GM18517 (cell line): Measurements from ENCODE around the gene SOX2.

Experiments used
- ATAC-seq: cut with Tn5 transposase; IDR thresholded peaks from one replicate; pipeline ENCODE4 v1.9.1; 2021; ENCODE audit warnings: mild to moderate bottlenecking, moderate library complexity; ENCODE audit not compliant: unreplicated experiment

SOX2 gene

DNA sequence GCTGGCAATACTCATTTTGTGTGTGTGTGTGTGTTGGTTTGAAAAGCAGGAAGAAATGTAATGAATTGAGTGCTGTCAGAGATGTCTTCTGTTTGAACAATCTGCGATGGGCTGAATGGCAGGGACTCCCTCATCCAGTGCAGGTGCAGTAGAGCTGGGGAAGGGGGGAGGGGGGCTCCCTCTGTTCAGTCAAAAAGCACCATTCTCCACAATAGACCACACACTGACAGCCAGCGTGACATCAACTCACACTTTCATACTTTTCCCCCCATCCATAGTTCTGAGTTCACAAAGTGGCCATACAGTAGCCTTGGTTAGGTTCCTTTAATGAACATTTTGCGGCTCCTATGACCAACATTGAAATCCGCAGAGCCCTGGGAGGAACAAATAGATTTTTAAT lies 10.4 kb downstream of the SOX2 start:
- no peak for ATAC-seq

DNA sequence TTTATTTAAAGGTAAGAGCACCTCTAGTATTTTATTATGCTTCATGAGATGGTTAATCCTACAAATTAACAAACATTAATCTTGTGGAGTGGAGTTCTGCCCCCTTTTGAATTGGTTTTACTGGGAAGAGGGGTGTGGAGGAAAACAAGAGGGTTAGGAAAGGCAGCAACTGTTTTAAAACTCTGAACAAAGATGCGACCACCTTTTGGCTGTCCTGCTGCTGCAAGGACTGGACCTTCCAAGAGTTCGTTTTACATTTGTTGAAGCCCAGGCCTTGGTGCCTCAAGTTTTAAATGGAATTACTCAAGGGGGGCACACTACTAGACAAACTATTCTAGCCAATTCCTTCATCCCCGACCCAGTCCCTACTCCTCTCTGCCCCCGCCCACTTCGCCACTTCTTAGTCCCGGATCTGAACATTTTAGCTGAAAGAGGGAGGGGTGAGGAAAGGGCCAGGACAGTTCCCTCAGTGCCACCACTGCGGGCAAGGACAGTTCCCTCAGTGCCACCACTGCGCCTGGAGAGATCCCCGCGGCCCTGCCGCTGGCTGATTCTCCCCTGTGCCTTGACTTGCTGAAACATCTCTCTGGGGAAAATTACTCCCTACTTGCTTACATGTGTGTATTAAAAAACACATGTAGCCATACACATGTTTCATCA lies 11.2 kb downstream of the SOX2 start:
- no peak for ATAC-seq

DNA sequence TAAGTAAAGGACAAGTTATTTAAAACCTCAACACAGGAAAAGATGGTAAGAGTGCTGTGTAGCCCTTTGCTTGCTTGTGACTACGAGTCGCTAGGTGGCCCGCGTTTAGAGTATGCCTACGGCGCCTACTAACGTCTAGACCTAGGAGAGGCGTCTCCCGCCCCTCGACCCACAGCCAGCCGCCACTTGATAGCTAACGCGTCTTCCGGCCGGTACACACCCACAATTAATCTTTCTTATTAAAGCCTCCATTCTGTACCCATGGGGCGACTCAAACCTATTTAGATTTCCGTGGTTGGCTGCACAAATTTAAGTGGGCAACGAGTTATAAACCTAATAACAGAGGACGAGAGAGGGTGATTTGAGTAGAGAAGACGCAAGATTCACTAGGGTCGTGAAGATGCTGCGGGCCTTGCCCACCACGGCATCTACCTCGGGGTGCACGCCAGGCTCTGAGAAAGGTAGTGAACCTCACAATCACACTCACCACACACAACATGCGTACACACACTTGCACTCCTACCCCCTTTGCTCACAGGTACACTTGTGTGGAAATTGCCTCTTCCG lies 12.0 kb downstream of the SOX2 start:
- ATAC-seq, result no peak

GRCh38 chr3:181724192-181724965 lies 12.7 kb downstream of the SOX2 start:
- no peak for ATAC-seq

GRCh38 chr3:181725131-181725731 lies 13.5 kb downstream of the SOX2 start:
- no peak for ATAC-seq

DNA sequence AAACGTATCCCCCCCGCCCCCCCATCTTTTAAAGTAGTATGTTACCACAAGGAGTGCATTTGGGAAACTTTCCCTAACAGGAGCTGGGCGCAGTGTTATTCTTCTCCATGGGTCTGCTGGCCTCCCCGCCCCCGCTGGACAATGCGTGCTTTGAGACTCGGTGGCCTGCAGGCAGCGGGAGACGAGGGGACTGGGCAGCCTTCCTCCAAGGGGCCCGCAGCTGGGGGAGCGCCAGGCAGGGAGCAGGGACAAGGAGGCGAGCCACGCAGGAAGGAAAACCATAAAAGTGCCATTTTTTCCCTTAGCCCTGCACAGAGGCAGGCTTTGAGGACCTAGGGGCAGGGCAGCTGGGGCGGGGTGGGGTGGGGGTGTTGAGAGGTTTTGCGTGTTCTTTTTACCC lies 14.1 kb downstream of the SOX2 start:
- ATAC-seq, result no peak

- ATAC-seq, result no peak
Observed at GRCh38 chr3:181726351-181727330, 14.9 kb downstream of the SOX2 start.

DNA sequence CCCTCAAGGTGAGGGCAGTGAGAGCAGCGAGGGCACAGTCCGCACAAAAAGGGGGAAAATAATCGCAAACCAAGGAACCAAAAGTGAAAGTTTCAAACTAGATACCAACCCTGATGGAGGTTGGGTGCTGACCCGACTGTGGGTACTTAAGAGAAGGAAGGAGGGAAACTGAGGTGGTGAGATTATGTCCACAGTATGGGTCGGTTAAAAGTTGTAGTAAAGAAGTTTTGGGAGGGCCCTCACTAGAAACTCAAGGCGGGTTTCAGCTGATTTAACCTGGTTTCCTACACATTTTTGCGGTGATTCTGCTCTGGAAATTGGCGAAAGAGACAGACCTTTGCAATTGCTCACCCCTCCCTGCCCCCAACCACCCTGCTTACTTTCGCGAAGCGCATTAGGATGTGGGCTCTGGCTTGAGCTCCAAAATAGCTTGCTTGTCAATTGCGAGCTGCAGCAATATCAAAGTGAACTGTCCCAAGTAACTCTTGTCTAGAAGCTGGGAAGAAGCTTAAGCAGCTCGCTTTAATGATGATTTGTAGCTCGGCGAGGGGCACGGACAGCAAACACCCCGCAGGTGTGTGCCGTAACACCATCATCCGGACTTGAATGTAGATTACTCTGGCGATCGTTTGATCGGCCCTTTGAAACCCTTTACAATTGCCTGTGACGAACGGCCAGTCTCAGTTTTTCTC lies 15.8 kb downstream of the SOX2 start:
- no peak for ATAC-seq

DNA sequence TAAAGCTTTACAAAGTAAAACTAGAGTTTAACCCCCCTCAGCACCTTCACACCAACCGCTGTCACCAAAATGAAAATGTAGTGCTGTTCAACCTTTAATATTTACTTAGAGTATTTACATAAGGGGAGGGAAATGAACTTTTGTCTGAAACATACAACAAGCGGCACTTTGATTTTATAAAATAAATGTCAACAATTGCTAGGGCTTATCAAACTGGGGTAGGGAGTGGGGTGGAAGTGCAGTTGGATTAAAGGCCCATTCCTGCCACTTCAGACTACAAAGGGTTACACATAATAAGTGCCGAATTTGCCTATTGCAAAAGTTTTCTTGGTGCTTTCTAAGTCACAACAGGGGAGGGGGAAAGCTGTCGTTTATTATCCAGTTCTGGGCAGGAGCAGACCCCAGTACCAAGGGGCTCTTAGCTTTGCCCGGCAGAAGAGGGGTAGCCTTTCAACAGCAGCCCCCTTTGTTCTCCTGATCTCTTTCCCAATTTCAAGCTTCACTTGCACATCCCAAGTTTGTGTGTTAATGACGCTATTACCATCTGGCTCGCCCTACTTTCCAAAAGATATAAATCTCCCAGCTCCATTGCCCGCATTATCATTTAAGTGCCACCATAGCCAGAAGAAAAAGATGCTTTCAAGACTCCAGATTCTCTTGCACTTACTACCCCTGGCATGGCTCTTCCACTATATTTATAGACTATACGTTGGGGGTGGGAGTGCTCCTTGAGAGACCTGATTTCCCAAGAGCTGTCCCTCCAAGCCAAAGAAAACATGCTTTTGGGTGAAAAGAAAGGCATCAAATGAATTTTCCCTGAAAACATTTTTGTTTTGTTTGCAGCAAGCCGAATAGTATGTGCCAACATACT lies 17.0 kb downstream of the SOX2 start:
- ATAC-seq, result no peak

DNA sequence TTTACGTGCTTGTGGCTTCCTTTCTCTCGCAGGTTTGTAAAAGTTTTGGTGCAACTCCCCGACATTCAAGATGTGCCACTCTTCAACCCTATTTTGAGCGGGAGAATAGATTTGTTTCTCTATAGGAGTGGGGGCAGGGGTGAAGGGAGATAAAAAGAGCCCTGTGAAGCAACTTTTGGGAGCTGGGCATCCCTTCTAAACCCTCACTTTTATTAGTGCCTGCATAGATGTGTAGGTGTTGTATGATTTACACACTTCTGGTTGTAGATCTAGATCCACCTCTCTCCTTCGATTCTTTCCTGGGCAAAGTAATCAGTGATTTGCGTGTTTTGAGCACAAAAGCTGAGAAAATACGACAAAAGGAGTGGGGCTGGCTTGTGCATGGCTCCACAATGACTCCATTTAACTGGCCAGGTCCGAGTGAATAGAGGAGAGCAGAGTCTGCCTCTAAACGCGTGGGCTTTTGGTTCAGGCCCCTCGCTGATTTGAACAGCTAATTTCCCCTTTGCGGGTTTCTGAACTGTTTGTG lies 17.7 kb downstream of the SOX2 start:
- no peak for ATAC-seq

- no peak for ATAC-seq
Observed at GRCh38 chr3:181730316-181730715, 18.6 kb downstream of the SOX2 start.

DNA sequence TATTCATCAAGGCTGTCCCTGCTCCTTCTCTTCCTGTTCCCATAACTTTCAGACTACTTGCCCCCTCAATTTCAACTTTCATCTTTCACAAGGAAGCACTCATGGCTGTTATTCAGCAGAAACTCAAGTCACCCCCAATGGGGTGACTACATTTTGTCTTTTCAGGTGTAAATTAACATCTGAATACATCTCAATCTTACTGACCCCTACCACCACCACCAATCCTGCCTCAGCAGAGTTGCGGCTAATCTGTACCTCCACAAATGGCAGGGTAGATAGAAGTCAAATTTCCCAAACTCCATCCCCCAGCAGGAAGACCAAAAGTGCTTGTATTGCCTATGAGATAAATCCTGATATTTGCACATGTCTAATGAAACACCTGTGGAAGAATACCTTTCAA lies 19.2 kb downstream of the SOX2 start:
- no peak for ATAC-seq

GRCh38 chr3:181735911-181736310 lies 24.2 kb downstream of the SOX2 start:
- no peak for ATAC-seq

GRCh38 chr3:181738551-181738950 lies 26.8 kb downstream of the SOX2 start:
- ATAC-seq, result no peak

DNA sequence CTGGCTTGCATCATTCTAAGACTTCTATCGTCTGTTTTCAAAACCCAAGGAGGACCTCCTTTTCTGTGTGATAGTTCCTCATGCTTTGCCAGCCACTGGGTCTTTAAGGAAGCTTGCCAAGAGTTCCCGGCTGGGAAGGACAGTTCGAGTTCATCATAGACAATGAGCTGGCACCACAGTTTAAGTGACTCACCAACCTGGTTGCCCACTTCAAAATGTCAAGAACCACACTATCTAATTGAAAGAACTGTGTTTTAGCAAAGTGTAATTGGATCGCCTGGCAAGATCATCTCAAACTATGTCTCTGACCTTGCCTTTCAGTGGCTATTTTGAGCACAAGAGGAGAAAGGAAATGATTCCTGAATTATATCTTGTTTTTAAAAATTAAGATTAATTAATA lies 27.9 kb downstream of the SOX2 start:
- ATAC-seq, result no peak

DNA sequence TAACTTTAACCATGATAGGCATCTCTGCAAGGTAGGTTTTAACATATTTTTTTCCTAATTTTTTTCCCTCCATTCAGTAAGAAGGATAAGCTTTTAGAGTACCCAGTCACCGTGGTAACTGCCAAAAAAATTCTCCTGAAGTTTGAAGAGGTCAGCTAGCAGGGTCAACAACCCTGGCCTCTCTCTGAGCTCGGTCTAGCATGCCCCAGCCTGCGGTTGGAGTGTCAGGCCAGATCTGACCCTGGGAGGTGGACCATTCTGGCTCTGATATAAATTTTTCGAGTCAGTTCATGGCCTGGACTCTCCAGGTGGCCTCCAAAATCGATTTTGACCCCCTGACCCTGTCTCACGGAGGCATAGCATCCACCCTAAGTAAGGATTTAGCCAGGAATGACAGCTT lies 29.7 kb downstream of the SOX2 start:
- no peak for ATAC-seq

DNA sequence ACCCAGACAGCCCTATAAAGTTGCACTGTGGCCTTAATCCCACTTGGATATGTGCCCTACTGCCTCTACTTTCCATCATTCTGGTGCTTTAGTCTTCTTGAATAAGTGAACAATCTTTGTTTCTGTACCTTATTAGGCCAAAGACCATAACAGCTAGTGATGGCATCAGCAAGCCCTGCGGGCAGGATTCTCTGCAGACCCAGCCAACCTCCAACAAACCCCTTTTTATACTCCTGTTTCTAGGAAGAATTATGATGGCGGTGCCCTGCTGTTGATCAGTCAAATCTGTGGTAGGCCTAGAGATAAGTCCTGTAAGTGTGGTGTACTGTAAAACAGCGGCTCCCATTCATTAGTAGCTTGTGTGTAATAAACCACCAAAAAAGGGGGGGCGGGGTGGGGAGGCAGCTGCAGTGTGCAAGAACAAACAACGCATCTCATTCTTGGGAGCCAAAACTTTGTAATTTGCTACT lies 40.5 kb downstream of the SOX2 start:
- ATAC-seq, result no peak

DNA sequence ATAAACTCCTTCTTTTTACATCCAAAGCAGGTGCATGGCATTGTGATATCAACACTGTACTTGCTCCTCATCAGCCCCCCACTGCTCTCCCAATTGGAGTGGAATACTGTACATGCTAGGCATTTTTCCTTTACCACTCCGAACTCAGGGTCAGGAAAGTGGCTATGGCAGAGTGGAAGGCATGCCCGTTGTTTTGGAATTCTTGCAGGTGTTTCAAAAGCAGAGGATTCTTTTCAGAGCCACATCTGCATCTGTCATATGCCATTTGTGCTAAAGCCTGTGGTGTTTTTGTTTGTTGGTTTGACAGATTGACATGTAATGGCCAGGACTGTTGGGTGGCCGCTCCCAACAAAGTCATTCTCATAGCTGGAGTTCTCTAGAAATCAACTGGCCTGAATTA lies 41.7 kb downstream of the SOX2 start:
- ATAC-seq, result no peak

- ATAC-seq, result no peak
Observed at GRCh38 chr3:181755959-181756358, 44.2 kb downstream of the SOX2 start.
